Epithelial cell of esophagus (primary cell): ENCODE data around the gene VSTM2B.

Source experiments
- DNase-seq: peaks from one replicate; pipeline ENCODE4 v3.0.0; 2010; ENCODE audit warnings: low read depth
- H3K4me3 ChIP-seq: 2 replicates; pipeline ENCODE4 v1.5.1; 2011; ENCODE audit warnings: mild to moderate bottlenecking, low read length, control low read depth
- TF ChIP-seq, protein P1 (sequence below): IDR thresholded peaks from 2 replicates; pipeline ENCODE4 v1.5.1; 2011; ENCODE audit warnings: low read depth, mild to moderate bottlenecking, low read length, control low read depth, inconsistent platforms; ENCODE audit not compliant: insufficient read depth; ENCODE audit errors: missing control alignments

The VSTM2B gene

DNA sequence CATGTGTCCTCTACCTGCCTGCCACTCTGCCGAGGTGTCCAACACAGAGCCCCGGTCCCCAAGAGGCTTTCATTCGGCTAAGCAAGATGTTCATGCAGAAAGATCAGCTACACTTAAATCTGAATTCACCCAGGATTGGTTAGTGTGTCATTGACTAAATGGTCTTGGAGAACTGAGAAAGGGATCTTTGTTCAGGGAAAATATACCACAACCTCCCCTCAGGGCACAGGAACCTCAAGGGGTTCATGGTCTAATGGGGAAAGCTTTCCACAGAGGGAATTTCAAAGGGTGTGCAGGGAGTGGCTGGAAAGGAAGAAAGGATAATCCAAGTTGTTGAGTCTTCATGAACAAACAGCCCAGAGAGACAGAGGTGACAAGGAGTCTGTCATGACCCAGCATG lies 65.9 kb downstream of the VSTM2B start:
- H3K4me3 ChIP-seq = no peak overlapping the region
- TF ChIP-seq, protein P1, sequence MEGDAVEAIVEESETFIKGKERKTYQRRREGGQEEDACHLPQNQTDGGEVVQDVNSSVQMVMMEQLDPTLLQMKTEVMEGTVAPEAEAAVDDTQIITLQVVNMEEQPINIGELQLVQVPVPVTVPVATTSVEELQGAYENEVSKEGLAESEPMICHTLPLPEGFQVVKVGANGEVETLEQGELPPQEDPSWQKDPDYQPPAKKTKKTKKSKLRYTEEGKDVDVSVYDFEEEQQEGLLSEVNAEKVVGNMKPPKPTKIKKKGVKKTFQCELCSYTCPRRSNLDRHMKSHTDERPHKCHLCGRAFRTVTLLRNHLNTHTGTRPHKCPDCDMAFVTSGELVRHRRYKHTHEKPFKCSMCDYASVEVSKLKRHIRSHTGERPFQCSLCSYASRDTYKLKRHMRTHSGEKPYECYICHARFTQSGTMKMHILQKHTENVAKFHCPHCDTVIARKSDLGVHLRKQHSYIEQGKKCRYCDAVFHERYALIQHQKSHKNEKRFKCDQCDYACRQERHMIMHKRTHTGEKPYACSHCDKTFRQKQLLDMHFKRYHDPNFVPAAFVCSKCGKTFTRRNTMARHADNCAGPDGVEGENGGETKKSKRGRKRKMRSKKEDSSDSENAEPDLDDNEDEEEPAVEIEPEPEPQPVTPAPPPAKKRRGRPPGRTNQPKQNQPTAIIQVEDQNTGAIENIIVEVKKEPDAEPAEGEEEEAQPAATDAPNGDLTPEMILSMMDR = no peak
- DNase-seq = no peak

DNA sequence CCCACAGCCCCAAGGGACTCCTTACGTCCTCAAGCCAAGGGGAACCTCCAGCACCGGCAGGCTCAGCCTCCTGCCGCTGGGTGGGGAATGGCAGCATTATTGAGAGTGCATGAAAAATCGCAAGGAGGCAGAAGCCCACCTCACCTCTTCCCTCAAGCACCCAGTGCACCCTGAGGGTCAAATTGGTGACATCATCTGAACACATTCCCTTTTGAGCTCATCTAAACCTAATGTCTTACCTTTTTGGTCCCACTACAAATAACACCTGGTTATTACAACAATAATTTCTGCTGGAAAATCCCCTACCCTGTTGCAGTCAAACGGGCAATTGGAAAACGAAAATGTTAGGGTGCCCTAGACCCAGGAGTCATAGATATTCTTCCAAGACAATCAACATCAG lies 68.1 kb downstream of the VSTM2B start:
- DNase-seq = no peak
- TF ChIP-seq, protein P1 = no peak

DNA sequence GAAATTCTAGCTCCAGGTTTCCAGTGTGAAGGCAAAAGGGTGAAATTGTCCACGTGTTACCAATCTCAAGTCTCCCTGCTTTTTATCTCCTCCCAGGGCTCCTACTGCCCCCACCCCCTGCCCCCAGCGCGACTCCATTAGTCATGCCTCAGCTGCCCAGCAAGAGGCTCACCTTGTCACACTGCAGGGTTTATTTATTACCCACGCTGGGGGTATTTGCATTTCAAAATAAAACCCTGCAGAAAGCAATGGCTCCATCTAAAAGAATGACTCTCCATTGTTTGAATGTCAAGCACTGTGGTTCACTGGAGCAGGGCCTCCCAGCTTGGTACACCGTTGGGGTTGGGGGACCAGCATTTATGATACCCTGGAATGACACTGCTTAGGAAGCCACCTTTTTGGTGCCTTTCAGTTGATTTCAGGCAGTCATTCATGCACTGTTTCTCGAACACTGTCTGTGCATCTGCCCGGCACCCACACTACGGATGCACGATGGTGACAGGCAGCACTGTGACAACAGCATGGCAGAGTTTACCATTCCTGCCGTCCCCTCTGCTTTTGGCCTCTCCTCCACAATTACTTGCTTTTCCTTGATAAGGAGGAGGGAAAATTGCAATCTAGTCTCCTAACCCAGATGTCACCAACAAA lies 70.4 kb downstream of the VSTM2B start:
- TF ChIP-seq, protein P1 = no peak
- DNase-seq = no peak

More for the DNA sequence above, 68.1 kb downstream of the VSTM2B start:
- no peak overlapping the region for H3K4me3 ChIP-seq

DNA sequence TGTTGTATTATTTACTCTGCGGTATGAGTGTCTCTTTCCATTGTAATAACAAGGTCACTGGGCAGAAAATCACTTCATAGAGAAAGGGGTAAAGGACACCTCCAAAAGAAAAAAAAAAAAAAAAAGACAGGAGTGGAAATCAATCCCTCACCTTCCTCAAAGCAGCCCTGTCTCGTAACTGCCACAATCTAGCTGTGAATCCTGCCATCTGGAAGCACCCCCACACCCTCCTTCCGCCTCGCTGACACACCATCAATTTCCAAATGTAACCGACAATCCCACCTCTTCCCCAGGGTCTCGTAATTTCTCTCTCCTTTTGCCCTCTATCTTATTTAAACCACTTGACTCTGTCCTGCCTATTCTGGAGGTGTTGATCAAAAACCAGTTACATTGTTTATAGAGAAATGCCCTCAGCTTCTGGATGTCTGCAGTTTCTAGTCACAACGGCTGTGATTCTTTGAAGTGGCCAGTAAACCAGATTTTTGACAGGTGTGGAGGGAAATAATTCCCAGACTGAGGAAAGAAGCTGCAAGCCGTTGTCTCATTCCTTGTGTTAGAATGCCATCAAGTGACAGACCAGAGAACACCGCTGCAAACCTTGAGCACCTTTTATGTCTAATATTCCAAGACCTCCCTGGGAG lies 71.2 kb downstream of the VSTM2B start:
- peak; percentile 34 for DNase-seq
- H3K4me3 ChIP-seq = no peak overlapping the region
- TF ChIP-seq, protein P1 = peak; percentile 47

More for the DNA sequence above, 70.4 kb downstream of the VSTM2B start:
- no peak overlapping the region for H3K4me3 ChIP-seq

DNA sequence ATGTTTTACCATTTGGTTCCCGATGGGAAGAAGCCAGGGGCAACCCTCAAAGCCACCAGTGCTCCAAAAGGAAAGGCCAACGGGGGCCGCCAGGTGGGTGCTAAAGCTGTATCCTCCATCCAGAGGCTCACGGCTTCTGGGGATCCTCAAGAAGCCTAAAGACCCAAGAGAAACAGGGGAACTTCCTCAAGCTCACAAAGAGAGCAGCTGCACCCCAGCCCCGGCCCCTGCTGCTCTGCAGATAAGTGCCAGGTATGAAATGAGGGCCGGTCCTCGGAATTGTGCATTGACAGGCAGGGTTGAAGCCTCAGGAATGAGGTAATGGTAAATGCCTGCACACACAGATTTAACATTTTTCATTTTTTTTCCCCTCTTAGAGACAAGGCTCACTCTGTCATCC lies 72.2 kb downstream of the VSTM2B start:
- no peak overlapping the region for H3K4me3 ChIP-seq
- TF ChIP-seq, protein P1 = no peak
- no peak for DNase-seq

DNA sequence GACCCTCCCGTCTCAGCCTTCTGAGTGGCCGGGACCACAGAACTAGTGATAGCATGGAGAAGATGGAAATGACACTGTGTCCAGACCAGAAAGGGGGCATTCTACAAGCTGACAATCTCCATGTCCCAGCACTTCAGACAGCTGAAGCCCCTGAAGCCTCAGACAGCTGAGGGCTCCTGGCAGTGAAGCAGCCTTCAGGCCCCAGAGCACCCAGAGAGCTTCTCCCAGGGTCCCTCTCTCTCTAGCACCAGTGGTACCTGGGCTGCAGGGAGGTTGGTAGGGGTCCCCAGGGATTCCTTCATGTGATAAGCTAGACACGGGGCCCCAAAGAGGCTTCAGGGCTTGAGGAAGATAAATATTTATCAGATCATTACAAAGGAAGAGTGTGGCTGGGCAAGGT lies 72.7 kb downstream of the VSTM2B start:
- no peak for DNase-seq
- TF ChIP-seq, protein P1 = no peak
- no peak overlapping the region for H3K4me3 ChIP-seq

DNA sequence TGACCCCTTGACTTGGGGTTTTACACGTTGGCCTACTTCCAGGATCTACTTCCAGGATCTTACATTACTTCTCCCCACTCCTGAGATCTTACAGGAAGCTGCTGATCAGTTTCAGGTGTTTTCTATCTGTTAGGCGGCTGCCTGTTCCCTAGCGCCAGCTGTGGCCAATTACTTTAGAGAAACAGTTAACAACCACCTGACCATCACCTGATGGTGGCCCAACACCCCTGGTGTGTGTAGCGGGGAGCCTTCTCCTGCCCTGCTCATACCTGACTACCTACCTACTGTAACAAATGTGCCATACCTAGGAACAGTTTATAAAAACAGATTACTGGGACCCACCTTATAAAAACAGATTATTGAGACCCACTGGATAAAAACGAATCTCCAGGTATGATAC lies 77.5 kb downstream of the VSTM2B start:
- no peak for DNase-seq
- TF ChIP-seq, protein P1 = no peak

More for the DNA sequence above, 77.5 kb downstream of the VSTM2B start:
- no peak overlapping the region for H3K4me3 ChIP-seq
